Cardiac muscle cell (in vitro differentiated cells and primary cell): ENCODE results near the gene BCAP31. TPM values are rescaled to one million over a fixed set of nuclear protein-coding genes. Genes with fewer than 3 reads are reported as not detected.

Experiments used
- DNase-seq, 2 donors: peaks; one replicate each; pipeline versions ENCODE4 v3.0.0 to v3.0.0-alpha.2; 2010 to 2017; ENCODE audit warnings: low read depth in 1 of 2, low spot score in 1 of 2
- H3K27ac ChIP-seq: fragments of 200-600 bp; sonication (generic); 2 replicates; pipeline ENCODE4 v1.5.1; 2016
- H3K27me3 ChIP-seq: fragments of 200-600 bp; sonication (generic); 2 replicates; pipeline ENCODE4 v1.6.0; 2016; ENCODE audit warnings: control low read depth
- H3K36me3 ChIP-seq: fragments of 200-600 bp; sonication (generic); 2 replicates; pipeline ENCODE4 v1.5.1; 2016; ENCODE audit warnings: control low read depth
- H3K4me1 ChIP-seq: fragments of 200-600 bp; sonication (generic); 2 replicates; pipeline ENCODE4 v1.8.1; 2017; ENCODE audit warnings: low read depth, mild to moderate bottlenecking, mixed run types
- H3K4me3 ChIP-seq: fragments of 200-600 bp; sonication (generic); 2 replicates; pipeline ENCODE4 v1.5.1; 2016; ENCODE audit warnings: mild to moderate bottlenecking
- H3K9me3 ChIP-seq: fragments of 200-600 bp; sonication (generic); 2 replicates; pipeline ENCODE4 v1.5.1; 2017; ENCODE audit warnings: low read depth, mild to moderate bottlenecking, control low read depth
- CTCF ChIP-seq: IDR thresholded peaks from 2 replicates; pipeline ENCODE4 v1.5.1; 2012; ENCODE audit warnings: low read depth, mild to moderate bottlenecking, low read length
- polyA plus RNA-seq: library from polyadenylated mRNA; unstranded; fragments of >200 nt; fragmentation: Nextera tagmentation; extraction: Ambion mirVana; gene quantifications from 2 replicates; pipeline ENCODE4 v1.2.1, GENCODE V29; 2016
- total RNA-seq: library from RNA; depleted of rRNA; stranded (reverse); fragments of >200 nt; gene quantifications from 2 replicates; pipeline ENCODE4 v1.2.3, GENCODE V29; 2016

BCAP31 gene
- total RNA-seq (74.7 and 94.0 TPM in 2 replicates), polyA plus RNA-seq (189 and 269 TPM in 2 replicates)

- H3K9me3 ChIP-seq, result no peaks in the 10 kb centered on the region
- DNase-seq, result peak; percentile 90 to 91
- peaks cover 16% of the 10 kb centered on the region for H3K4me1 ChIP-seq
- H3K27me3 ChIP-seq, result no peaks in the 10 kb centered on the region
- peak within 1 kb of the TSS; percentile 89 for H3K27ac ChIP-seq
- no peak for TF ChIP-seq CTCF
- H3K4me3 ChIP-seq, result peak within 1 kb of the TSS; percentile 46
- H3K36me3 ChIP-seq, result peaks cover 8% of the 10 kb centered on the region
Measured at GRCh38 chrX:153724252-153725038, at the start of gene BCAP31, which contains the start of gene ABCD1. TSS of gene BCAP31 (minus strand) at chrX:153724387. CDS start at chrX:153723244, 1,143 bp downstream. TSS of gene ABCD1 (plus strand) at chrX:153724856. CDS start at chrX:153725267, 411 bp downstream.

GRCh38 chrX:153773218-153773611, 49.0 kb upstream of the BCAP31 start:
- no peak for TF ChIP-seq CTCF
- Histone ChIP-seq H3K4me1 (no peaks in the 10 kb centered on the region), H3K27me3 (no peaks in the 10 kb centered on the region), H3K36me3 (no peaks in the 10 kb centered on the region), H3K4me3 (no peak overlapping the region), H3K9me3 (no peaks in the 10 kb centered on the region), H3K27ac (no peak overlapping the region)
- DNase-seq, result no peak

GRCh38 chrX:153772316-153773217, 48.4 kb upstream of the BCAP31 start:
- Histone ChIP-seq H3K9me3 (no peaks in the 10 kb centered on the region), H3K27me3 (no peaks in the 10 kb centered on the region), H3K27ac (no peak overlapping the region), H3K4me1 (no peaks in the 10 kb centered on the region), H3K36me3 (no peaks in the 10 kb centered on the region), H3K4me3 (no peak overlapping the region)
- TF ChIP-seq CTCF, result no peak
- DNase-seq, result no peak

- Histone ChIP-seq H3K9me3 (no peaks in the 10 kb centered on the region), H3K36me3 (no peaks in the 10 kb centered on the region), H3K4me3 (no peak overlapping the region), H3K27ac (no peak overlapping the region), H3K4me1 (no peaks in the 10 kb centered on the region), H3K27me3 (no peaks in the 10 kb centered on the region)
- DNase-seq, result no peak
- no peak for TF ChIP-seq CTCF
Measured at GRCh38 chrX:153771415-153772315, 47.5 kb upstream of the BCAP31 start.
